ENCODE measurements around the gene NANOG. TPM values are rescaled to one million over a fixed set of nuclear protein-coding genes. Genes with fewer than 3 reads are reported as not detected.
"Not testable (repeated sequence)": the region's sequence is repeated elsewhere in the genome, so short reads cannot be mapped to it uniquely, and the experiment has no call there.

NANOG gene
- polyA plus RNA-seq, 3 donors: not detected

DNA sequence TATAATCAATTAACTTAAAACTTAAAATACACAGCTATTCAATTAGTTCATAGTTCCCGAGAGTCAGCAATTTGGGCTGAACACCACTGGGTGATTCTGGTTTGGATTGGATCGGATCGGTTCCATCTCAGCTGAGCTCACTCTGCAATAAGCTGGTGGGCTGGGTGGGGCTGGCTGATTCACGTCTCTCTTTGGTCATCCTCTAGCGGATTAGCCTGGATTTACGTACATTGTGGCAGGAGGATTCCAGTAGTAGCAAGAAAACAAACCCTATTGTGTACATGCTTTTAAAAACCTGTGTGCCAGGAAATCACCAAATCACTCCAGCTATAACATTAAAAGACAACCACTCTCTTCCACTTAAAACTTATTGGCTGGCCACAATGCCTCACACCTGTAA, 38.9 kb upstream of the NANOG start:
- H3K9me3 ChIP-seq (replicated peaks in 1 of 2; ENCODE audit: control insufficient read depth in 1 of 2, insufficient read depth in 1 of 2, low read length in 2 of 2): no peaks in the 10 kb centered on the region
- no peaks in the 10 kb centered on the region for H3K36me3 ChIP-seq (replicated peaks in 1 of 2; ENCODE audit: control insufficient read depth in 1 of 2, insufficient read depth in 2 of 2, low read length in 2 of 2)
- H3K27me3 ChIP-seq (ENCODE audit: control insufficient read depth in 2 of 2, insufficient read depth in 2 of 2, low read length in 2 of 2): no peaks in the 10 kb centered on the region
- H4K20me1 ChIP-seq (ENCODE audit: insufficient read depth, low read length): no peaks in the 10 kb centered on the region
- peaks cover 24 to 43% of the 10 kb centered on the region in 2 donors for H3K4me1 ChIP-seq (ENCODE audit: control insufficient read depth in 1 of 2, insufficient read depth in 2 of 2, low read length in 2 of 2)
- Mint-ChIP-seq H3K27me3 (ENCODE audit: low read depth in 3 of 3) (peaks cover 0 to 2% (median 1%) of the 10 kb centered on the region in 3 donors), H3K4me3 (no peak overlapping the region), H3K36me3 (no peaks in the 10 kb centered on the region), H3K9me3 (peaks cover 0 to 5% (median 0%) of the 10 kb centered on the region in 7 donors), H3K27ac (no peak overlapping the region), H3K4me1 (peaks cover 50% of the 10 kb centered on the region)
- H3K4me3 ChIP-seq (replicated peaks in 1 of 3; ENCODE audit: low read depth in 2 of 3, low read length in 3 of 3): no peak overlapping the region
- no peaks in the 10 kb centered on the region for H3K79me2 ChIP-seq (ENCODE audit: insufficient read depth, low read length)
- DNase-seq: no peak
- intact Hi-C loops (cut with micrococcal nuclease): no loop called here
- no peak for TF ChIP-seq CTCF (IDR thresholded peaks at IDR 0.05)
- H3K27ac ChIP-seq (ENCODE audit: low read depth in 1 of 2, low read length in 2 of 2): no peak overlapping the region
- 95% methylated on average over 3 of the region's 6 CpGs for WGBS (ENCODE audit: insufficient coverage)
- no peak overlapping the region for H3K9ac ChIP-seq (ENCODE audit: insufficient read depth, low read length, poor library complexity, severe bottlenecking)
- no peak overlapping the region for H2AFZ ChIP-seq (ENCODE audit: insufficient read depth, low read depth, low read length, poor library complexity, severe bottlenecking)
- no peak overlapping the region for H3K4me2 ChIP-seq (replicated peaks; ENCODE audit: extremely low read depth, low read length, poor library complexity, severe bottlenecking)

- no peak for TF ChIP-seq CTCF (IDR thresholded peaks at IDR 0.05)
- H3K4me3 ChIP-seq (replicated peaks in 1 of 3; ENCODE audit: low read depth in 2 of 3, low read length in 3 of 3): no peak overlapping the region
- H3K36me3 ChIP-seq (replicated peaks in 1 of 2; ENCODE audit: control insufficient read depth in 1 of 2, insufficient read depth in 2 of 2, low read length in 2 of 2): no peaks in the 10 kb centered on the region
- no peaks in the 10 kb centered on the region for H4K20me1 ChIP-seq (ENCODE audit: insufficient read depth, low read length)
- H3K27ac Mint-ChIP-seq: no peak overlapping the region
- peaks cover 0 to 2% (median 0%) of the 10 kb centered on the region in 3 donors for H3K27me3 Mint-ChIP-seq (ENCODE audit: low read depth in 3 of 3)
- H3K36me3 Mint-ChIP-seq: no peaks in the 10 kb centered on the region
- H3K4me3 Mint-ChIP-seq: no peak overlapping the region
- H2AFZ ChIP-seq (ENCODE audit: insufficient read depth, low read depth, low read length, poor library complexity, severe bottlenecking): no peak overlapping the region
- peaks cover 50% of the 10 kb centered on the region for H3K4me1 Mint-ChIP-seq
- H3K4me2 ChIP-seq (replicated peaks; ENCODE audit: extremely low read depth, low read length, poor library complexity, severe bottlenecking): no peak overlapping the region
- no peak overlapping the region for H3K27ac ChIP-seq (ENCODE audit: low read depth in 1 of 2, low read length in 2 of 2)
- no peaks in the 10 kb centered on the region for H3K79me2 ChIP-seq (ENCODE audit: insufficient read depth, low read length)
- intact Hi-C loops (cut with micrococcal nuclease): no loop called here
- H3K9ac ChIP-seq (ENCODE audit: insufficient read depth, low read length, poor library complexity, severe bottlenecking): no peak overlapping the region
- H3K9me3 Mint-ChIP-seq: peaks cover 0 to 3% (median 0%) of the 10 kb centered on the region in 7 donors
- H3K4me1 ChIP-seq (ENCODE audit: control insufficient read depth in 1 of 2, insufficient read depth in 2 of 2, low read length in 2 of 2): peaks cover 24 to 39% of the 10 kb centered on the region in 2 donors
- 90% methylated on average over 19 of the region's 20 CpGs for WGBS (ENCODE audit: insufficient coverage)
- no peaks in the 10 kb centered on the region for H3K9me3 ChIP-seq (replicated peaks in 1 of 2; ENCODE audit: control insufficient read depth in 1 of 2, insufficient read depth in 1 of 2, low read length in 2 of 2)
- DNase-seq: no peak
- no peaks in the 10 kb centered on the region for H3K27me3 ChIP-seq (ENCODE audit: control insufficient read depth in 2 of 2, insufficient read depth in 2 of 2, low read length in 2 of 2)
Observed at GRCh38 chr12:7751394-7751793, 37.8 kb upstream of the NANOG start.

DNA sequence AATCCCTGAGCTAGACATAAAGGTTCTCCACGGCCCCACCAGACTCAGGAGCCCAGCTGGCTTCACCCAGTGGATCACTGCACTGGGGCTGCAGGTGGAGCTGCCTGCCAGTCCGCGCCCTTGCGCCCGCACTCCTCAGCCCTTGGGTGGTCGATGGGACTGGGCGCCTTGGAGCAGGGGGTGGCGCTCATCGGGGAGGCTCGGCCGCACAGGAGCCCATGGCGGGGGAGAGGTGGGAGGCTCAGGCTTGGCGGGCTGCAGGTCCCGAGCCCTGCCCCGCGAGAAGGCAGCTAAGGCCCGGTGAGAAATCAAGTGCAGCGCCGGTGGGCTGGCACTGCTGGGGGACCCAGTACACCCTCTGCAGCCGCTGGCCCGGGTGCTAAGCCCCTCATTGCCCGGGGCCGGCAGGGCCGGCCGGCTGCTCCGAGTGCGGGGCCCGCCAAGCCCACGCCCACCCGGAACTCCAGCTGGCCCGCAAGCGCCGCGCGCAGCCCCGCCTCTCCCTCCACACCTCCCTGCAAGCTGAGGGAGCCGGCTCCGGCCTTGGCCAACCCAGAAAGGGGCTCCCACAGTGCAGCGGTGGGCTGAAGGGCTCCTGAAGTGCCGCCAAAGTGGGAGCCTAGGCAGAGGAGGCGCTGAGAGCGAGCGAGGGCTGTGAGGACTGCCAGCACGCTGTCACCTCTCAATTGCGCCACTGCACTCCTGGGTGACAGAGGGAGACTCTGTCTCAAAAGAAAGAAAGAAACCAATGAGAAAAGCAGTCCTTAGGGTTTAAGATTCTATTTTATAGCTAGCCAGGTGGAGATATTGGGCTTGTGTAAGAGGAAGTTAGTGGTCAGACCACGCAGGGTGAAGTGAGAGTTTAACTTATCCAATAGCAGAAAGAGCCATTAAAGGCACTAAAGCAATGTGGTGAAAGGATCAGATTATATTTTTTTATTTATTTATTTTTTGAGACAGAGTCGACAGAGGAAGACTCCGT, 37.0 kb upstream of the NANOG start:
- WGBS (ENCODE audit: insufficient coverage): 77% methylated on average over 29 of the region's 48 CpGs
- H3K36me3 ChIP-seq (replicated peaks in 1 of 2; ENCODE audit: control insufficient read depth in 1 of 2, insufficient read depth in 2 of 2, low read length in 2 of 2); H3K27me3 ChIP-seq (ENCODE audit: control insufficient read depth in 2 of 2, insufficient read depth in 2 of 2, low read length in 2 of 2); H3K9ac ChIP-seq (ENCODE audit: insufficient read depth, low read length, poor library complexity, severe bottlenecking); H3K9me3 Mint-ChIP-seq; H4K20me1 ChIP-seq (ENCODE audit: insufficient read depth, low read length); H3K9me3 ChIP-seq (replicated peaks in 1 of 2; ENCODE audit: control insufficient read depth in 1 of 2, insufficient read depth in 1 of 2, low read length in 2 of 2); intact Hi-C loops (cut with micrococcal nuclease); H3K27ac ChIP-seq (ENCODE audit: low read depth in 1 of 2, low read length in 2 of 2); H2AFZ ChIP-seq (ENCODE audit: insufficient read depth, low read depth, low read length, poor library complexity, severe bottlenecking); H3K4me3 ChIP-seq (replicated peaks in 1 of 3; ENCODE audit: low read depth in 2 of 3, low read length in 3 of 3); H3K79me2 ChIP-seq (ENCODE audit: insufficient read depth, low read length); H3K27me3 Mint-ChIP-seq (ENCODE audit: low read depth in 3 of 3); H3K36me3 Mint-ChIP-seq; H3K4me2 ChIP-seq (replicated peaks; ENCODE audit: extremely low read depth, low read length, poor library complexity, severe bottlenecking): not testable (repeated sequence)
- Mint-ChIP-seq H3K4me1 (peaks cover 46% of the 10 kb centered on the region), H3K4me3 (peak overlapping the region in 1 of 2 donors; percentile 80), H3K27ac (peak overlapping the region in 1 of 7 donors; percentile 2)
- DNase-seq: peak; percentile 4 to 44 (median 6)
- peaks cover 24 to 31% of the 10 kb centered on the region in 2 donors for H3K4me1 ChIP-seq (ENCODE audit: control insufficient read depth in 1 of 2, insufficient read depth in 2 of 2, low read length in 2 of 2)
